ENCODE data around the gene ARMC10. TPM values are rescaled to one million over a fixed set of nuclear protein-coding genes. Genes with fewer than 3 reads are reported as not detected.
A peak's percentile ranks its signal among the peaks of the same experiment; 100 is the strongest.

Gene ARMC10
- total and polyA plus RNA-seq, 9 of the 15 experiments (the other 6 are each of a cell fraction or from before 2014, with no cell fraction given), result 17.0 to 113 (median 72.6) TPM

DNA sequence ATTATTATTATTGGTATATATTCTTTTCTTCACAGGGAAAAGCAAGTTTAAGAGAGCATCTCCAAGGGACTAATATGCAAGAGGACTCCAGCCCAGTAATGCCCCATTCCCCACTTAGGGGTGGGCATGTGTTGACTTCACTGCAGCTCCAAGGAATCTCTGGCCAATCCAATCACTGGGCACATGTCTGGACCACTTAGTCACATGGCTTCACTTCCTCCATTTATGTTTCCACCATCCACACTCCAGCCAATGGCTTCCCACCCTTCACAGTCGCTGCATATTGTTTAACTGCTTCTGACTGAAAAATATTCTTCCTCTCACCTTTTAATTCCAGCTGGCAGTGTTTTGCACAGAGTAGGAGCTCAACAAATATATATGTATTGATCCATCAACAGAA, 43.9 kb upstream of the ARMC10 start:
- FAIRE-seq, result no peak
- TF ChIP-seq, protein P1, sequence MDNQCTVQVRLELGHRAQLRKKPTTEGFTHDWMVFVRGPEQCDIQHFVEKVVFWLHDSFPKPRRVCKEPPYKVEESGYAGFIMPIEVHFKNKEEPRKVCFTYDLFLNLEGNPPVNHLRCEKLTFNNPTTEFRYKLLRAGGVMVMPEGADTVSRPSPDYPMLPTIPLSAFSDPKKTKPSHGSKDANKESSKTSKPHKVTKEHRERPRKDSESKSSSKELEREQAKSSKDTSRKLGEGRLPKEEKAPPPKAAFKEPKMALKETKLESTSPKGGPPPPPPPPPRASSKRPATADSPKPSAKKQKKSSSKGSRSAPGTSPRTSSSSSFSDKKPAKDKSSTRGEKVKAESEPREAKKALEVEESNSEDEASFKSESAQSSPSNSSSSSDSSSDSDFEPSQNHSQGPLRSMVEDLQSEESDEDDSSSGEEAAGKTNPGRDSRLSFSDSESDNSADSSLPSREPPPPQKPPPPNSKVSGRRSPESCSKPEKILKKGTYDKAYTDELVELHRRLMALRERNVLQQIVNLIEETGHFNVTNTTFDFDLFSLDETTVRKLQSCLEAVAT (IDR thresholded peaks at IDR 0.05), result no peak
- TF ChIP-seq, protein P2, sequence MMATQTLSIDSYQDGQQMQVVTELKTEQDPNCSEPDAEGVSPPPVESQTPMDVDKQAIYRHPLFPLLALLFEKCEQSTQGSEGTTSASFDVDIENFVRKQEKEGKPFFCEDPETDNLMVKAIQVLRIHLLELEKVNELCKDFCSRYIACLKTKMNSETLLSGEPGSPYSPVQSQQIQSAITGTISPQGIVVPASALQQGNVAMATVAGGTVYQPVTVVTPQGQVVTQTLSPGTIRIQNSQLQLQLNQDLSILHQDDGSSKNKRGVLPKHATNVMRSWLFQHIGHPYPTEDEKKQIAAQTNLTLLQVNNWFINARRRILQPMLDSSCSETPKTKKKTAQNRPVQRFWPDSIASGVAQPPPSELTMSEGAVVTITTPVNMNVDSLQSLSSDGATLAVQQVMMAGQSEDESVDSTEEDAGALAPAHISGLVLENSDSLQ (IDR thresholded peaks at IDR 0.05), result no peak
- TF ChIP-seq XRCC3 (IDR thresholded peaks at IDR 0.05), result no peak
- TF ChIP-seq GABPA (tag; conservative IDR thresholded peaks at IDR 0.05; ENCODE audit: low read depth), result no peak
- TF ChIP-seq, protein P3, sequence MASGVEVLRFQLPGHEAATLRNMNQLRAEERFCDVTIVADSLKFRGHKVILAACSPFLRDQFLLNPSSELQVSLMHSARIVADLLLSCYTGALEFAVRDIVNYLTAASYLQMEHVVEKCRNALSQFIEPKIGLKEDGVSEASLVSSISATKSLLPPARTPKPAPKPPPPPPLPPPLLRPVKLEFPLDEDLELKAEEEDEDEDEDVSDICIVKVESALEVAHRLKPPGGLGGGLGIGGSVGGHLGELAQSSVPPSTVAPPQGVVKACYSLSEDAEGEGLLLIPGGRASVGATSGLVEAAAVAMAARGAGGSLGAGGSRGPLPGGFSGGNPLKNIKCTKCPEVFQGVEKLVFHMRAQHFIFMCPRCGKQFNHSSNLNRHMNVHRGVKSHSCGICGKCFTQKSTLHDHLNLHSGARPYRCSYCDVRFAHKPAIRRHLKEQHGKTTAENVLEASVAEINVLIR (CRISPR knock-in tag; IDR thresholded peaks at IDR 0.05), result no peak
- TF ChIP-seq FOS (IDR thresholded peaks at IDR 0.05; ENCODE audit: extremely low read depth, insufficient read length), result no peak
- TF ChIP-seq TCFL5 (CRISPR knock-in tag; conservative IDR thresholded peaks at IDR 0.05), result no peak
- TF ChIP-seq ZNF436 (CRISPR knock-in tag; IDR thresholded peaks at IDR 0.05), result no peak
- TF ChIP-seq HMG20A (CRISPR knock-in tag; conservative IDR thresholded peaks at IDR 0.05), result no peak
- TF ChIP-seq, protein P4, sequence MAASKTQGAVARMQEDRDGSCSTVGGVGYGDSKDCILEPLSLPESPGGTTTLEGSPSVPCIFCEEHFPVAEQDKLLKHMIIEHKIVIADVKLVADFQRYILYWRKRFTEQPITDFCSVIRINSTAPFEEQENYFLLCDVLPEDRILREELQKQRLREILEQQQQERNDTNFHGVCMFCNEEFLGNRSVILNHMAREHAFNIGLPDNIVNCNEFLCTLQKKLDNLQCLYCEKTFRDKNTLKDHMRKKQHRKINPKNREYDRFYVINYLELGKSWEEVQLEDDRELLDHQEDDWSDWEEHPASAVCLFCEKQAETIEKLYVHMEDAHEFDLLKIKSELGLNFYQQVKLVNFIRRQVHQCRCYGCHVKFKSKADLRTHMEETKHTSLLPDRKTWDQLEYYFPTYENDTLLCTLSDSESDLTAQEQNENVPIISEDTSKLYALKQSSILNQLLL (CRISPR knock-in tag; IDR thresholded peaks at IDR 0.05; ENCODE audit: borderline replicate concordance), result no peak
- TF ChIP-seq, protein P5, sequence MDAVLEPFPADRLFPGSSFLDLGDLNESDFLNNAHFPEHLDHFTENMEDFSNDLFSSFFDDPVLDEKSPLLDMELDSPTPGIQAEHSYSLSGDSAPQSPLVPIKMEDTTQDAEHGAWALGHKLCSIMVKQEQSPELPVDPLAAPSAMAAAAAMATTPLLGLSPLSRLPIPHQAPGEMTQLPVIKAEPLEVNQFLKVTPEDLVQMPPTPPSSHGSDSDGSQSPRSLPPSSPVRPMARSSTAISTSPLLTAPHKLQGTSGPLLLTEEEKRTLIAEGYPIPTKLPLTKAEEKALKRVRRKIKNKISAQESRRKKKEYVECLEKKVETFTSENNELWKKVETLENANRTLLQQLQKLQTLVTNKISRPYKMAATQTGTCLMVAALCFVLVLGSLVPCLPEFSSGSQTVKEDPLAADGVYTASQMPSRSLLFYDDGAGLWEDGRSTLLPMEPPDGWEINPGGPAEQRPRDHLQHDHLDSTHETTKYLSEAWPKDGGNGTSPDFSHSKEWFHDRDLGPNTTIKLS (IDR thresholded peaks at IDR 0.05; ENCODE audit: borderline replicate concordance, low read depth), result no peak
- no peak for TF ChIP-seq ZNF354B (CRISPR knock-in tag; IDR thresholded peaks at IDR 0.05)
- no peak for TF ChIP-seq ZNF589 (CRISPR knock-in tag; IDR thresholded peaks at IDR 0.05; ENCODE audit: low read depth)
- no peak for TF ChIP-seq KAT2B (IDR thresholded peaks at IDR 0.05; ENCODE audit: low read depth, low read length)
- TF ChIP-seq RCOR1 (IDR thresholded peaks at IDR 0.05; ENCODE audit: borderline replicate concordance in 1 of 2, low read depth in 2 of 2, low read length in 2 of 2), result no peak
- TF ChIP-seq ZNF695 (CRISPR knock-in tag; IDR thresholded peaks at IDR 0.05), result no peak

More for the DNA sequence above, 43.9 kb upstream of the ARMC10 start:
- BruUV-seq (replicated peaks), result no TSS peak
- in situ Hi-C loops (cut with MboI) (no loop called here), intact Hi-C loops (cut with micrococcal nuclease) (no loop called here)
- no peaks in the 10 kb centered on the region for H3K79me2 ChIP-seq (ENCODE audit: control insufficient read depth, insufficient read depth, low read length)
- no peak overlapping the region for H3K9ac ChIP-seq (ENCODE audit: insufficient read depth in 1 of 2, low read depth in 2 of 2, low read length in 2 of 2)
- no peaks in the 10 kb centered on the region for H4K20me1 ChIP-seq (replicated peaks; ENCODE audit: control insufficient read depth, insufficient read depth, low read length)
- no peak for DNase-seq (ENCODE audit: extremely low read depth in 1 of 4, low spot score in 3 of 4)
- no peak overlapping the region for H3K4me2 ChIP-seq (ENCODE audit: insufficient read depth, low read length)
- CTCF ChIA-PET (ENCODE audit: low intra/inter-chr PET ratio), result no interaction called here
- no peak overlapping the region for H3K4me3 ChIP-seq
- 36% methylated on average over 1 of the region's 1 CpG for WGBS (ENCODE audit: insufficient coverage, low coverage, missing lambda C conversion rate)
- H3K9me3 ChIP-seq (replicated peaks; ENCODE audit: control insufficient read depth, insufficient read depth, low read depth, low read length), result no peaks in the 10 kb centered on the region
- ATAC-seq, result peak; percentile 57
- no peaks in the 10 kb centered on the region for H3K27me3 ChIP-seq (ENCODE audit: control insufficient read depth in 2 of 2, insufficient read depth in 2 of 2, low read length in 2 of 2)
- no peaks in the 10 kb centered on the region for H3K9me1 ChIP-seq (ENCODE audit: control insufficient read depth, insufficient read depth, low read length)
- no peak overlapping the region for H3K27ac ChIP-seq (ENCODE audit: extremely low read depth, low read depth, low read length)
- H3K36me3 ChIP-seq (ENCODE audit: control insufficient read depth, insufficient read depth, low read length), result no peaks in the 10 kb centered on the region
- H3K4me1 ChIP-seq (replicated peaks in 1 of 2; ENCODE audit: control insufficient read depth in 2 of 2, insufficient read depth in 2 of 2, low read length in 2 of 2), result no peaks in the 10 kb centered on the region; a peak in 2 of 5 replicates
- H2AFZ ChIP-seq (ENCODE audit: low read depth, low read length), result peak overlapping the region; percentile 66
- POLR2A ChIA-PET, result interaction anchor here (0.5 kb wide), 1 partner anchor 10 kb away, joined by 3 read pairs; no protein-coding TSS in a partner anchor

All from K562 (cell line).